Measurements from ENCODE around the gene AP1S1.

The AP1S1 gene

DNA sequence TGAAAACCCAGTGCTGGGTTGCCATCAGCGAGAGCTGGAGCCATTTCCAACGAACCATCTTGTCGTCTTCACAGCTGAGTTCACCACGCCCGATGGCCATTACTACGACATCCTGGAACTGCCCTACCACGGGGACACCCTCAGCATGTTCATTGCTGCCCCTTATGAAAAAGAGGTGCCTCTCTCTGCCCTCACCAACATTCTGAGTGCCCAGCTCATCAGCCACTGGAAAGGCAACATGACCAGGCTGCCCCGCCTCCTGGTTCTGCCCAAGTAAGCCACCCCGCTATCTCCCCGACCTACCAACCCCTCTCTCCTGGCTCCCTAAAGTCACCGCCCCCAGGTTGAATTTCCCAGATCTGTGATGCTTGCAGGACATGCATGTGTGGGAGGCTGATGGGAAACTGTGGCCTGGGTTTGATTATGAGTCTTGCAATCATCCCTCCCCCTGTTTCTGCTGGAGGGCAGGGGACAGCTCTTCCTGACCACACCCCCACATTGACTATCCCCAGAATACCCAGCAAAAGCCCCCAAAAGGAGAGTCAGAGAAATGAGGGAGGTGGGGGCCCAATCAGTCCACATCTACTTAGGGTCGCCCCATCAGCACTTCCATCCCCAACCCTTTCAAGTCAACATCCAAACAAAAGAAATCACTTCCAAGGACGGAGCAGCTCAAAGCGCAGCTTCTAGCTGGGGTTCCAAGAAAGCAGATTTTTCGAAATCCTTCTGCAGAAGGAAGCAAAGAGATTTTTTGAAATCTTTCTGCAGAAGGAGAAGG lies 20.5 kb upstream of the AP1S1 start:
- H3K4me1 ChIP-seq (ENCODE audit: control insufficient read depth, low read length): peaks cover 7% of the 10 kb centered on the region
- H3K27me3 ChIP-seq (ENCODE audit: control insufficient read depth, low read length): peaks cover 37% of the 10 kb centered on the region
- no peaks in the 10 kb centered on the region for H3F3A ChIP-seq (ENCODE audit: control insufficient read depth, insufficient read depth)
- H3K4me3 ChIP-seq (ENCODE audit: low read length): no peak overlapping the region
- H3K9me3 ChIP-seq (ENCODE audit: control insufficient read depth, insufficient read depth, low read length): no peaks in the 10 kb centered on the region
- H3K36me3 ChIP-seq (ENCODE audit: control insufficient read depth, low read length): no peaks in the 10 kb centered on the region
- TF ChIP-seq, protein P1, sequence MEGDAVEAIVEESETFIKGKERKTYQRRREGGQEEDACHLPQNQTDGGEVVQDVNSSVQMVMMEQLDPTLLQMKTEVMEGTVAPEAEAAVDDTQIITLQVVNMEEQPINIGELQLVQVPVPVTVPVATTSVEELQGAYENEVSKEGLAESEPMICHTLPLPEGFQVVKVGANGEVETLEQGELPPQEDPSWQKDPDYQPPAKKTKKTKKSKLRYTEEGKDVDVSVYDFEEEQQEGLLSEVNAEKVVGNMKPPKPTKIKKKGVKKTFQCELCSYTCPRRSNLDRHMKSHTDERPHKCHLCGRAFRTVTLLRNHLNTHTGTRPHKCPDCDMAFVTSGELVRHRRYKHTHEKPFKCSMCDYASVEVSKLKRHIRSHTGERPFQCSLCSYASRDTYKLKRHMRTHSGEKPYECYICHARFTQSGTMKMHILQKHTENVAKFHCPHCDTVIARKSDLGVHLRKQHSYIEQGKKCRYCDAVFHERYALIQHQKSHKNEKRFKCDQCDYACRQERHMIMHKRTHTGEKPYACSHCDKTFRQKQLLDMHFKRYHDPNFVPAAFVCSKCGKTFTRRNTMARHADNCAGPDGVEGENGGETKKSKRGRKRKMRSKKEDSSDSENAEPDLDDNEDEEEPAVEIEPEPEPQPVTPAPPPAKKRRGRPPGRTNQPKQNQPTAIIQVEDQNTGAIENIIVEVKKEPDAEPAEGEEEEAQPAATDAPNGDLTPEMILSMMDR (IDR thresholded peaks at IDR 0.05; ENCODE audit: low read depth, low read length, poor library complexity, severe bottlenecking): no peak
- no peak for TF ChIP-seq EZH2phosphoT487 (IDR thresholded peaks at IDR 0.05; ENCODE audit: borderline replicate concordance, low read length)
- H3K79me2 ChIP-seq (ENCODE audit: control insufficient read depth, low read length): no peaks in the 10 kb centered on the region
- H3K27ac ChIP-seq (ENCODE audit: low read depth, low read length): no peak overlapping the region
- no peaks in the 10 kb centered on the region for H3K9me2 ChIP-seq (replicated peaks; ENCODE audit: control insufficient read depth, low read length)
- H4K20me1 ChIP-seq (ENCODE audit: control insufficient read depth, insufficient read depth, low read depth, low read length): 0 out of 2 replicates have a peak, but pooled peaks cover 3% of the 10 kb centered on the region
- H3K4me2 ChIP-seq (ENCODE audit: low read length): no peak overlapping the region

GRCh38 chr7:101134399-101134980 lies 19.8 kb upstream of the AP1S1 start:
- H3K4me2 ChIP-seq (ENCODE audit: low read length): no peak overlapping the region
- no peaks in the 10 kb centered on the region for H3K9me3 ChIP-seq (ENCODE audit: control insufficient read depth, insufficient read depth, low read length)
- H3K4me1 ChIP-seq (ENCODE audit: control insufficient read depth, low read length): peaks cover 7% of the 10 kb centered on the region
- H3K9me2 ChIP-seq (replicated peaks; ENCODE audit: control insufficient read depth, low read length): no peaks in the 10 kb centered on the region
- H3K27ac ChIP-seq (ENCODE audit: low read depth, low read length): no peak overlapping the region
- no peaks in the 10 kb centered on the region for H3K79me2 ChIP-seq (ENCODE audit: control insufficient read depth, low read length)
- H3K4me3 ChIP-seq (ENCODE audit: low read length): no peak overlapping the region
- TF ChIP-seq, protein P1 (IDR thresholded peaks at IDR 0.05; ENCODE audit: low read depth, low read length, poor library complexity, severe bottlenecking): no peak
- no peak for TF ChIP-seq EZH2phosphoT487 (IDR thresholded peaks at IDR 0.05; ENCODE audit: borderline replicate concordance, low read length)
- H4K20me1 ChIP-seq (ENCODE audit: control insufficient read depth, insufficient read depth, low read depth, low read length): 0 out of 2 replicates have a peak, but pooled peaks cover 3% of the 10 kb centered on the region
- H3K27me3 ChIP-seq (ENCODE audit: control insufficient read depth, low read length): peaks cover 38% of the 10 kb centered on the region
- H3K36me3 ChIP-seq (ENCODE audit: control insufficient read depth, low read length): no peaks in the 10 kb centered on the region
- H3F3A ChIP-seq (ENCODE audit: control insufficient read depth, insufficient read depth): no peaks in the 10 kb centered on the region

DNA sequence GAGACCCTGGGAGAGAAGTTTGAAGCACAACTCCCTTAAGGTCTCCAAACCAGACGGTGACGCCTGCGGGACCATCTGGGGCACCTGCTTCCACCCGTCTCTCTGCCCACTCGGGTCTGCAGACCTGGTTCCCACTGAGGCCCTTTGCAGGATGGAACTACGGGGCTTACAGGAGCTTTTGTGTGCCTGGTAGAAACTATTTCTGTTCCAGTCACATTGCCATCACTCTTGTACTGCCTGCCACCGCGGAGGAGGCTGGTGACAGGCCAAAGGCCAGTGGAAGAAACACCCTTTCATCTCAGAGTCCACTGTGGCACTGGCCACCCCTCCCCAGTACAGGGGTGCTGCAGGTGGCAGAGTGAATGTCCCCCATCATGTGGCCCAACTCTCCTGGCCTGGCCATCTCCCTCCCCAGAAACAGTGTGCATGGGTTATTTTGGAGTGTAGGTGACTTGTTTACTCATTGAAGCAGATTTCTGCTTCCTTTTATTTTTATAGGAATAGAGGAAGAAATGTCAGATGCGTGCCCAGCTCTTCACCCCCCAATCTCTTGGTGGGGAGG lies 16.5 kb upstream of the AP1S1 start:
- peak overlapping the region; percentile 43 for H3K4me2 ChIP-seq (ENCODE audit: low read length)
- no peaks in the 10 kb centered on the region for H3K36me3 ChIP-seq (ENCODE audit: control insufficient read depth, low read length)
- peaks cover 42% of the 10 kb centered on the region for H3K27me3 ChIP-seq (ENCODE audit: control insufficient read depth, low read length)
- H3F3A ChIP-seq (ENCODE audit: control insufficient read depth, insufficient read depth): 0 out of 2 replicates have a peak, but pooled peaks cover 2% of the 10 kb centered on the region
- H3K9me3 ChIP-seq (ENCODE audit: control insufficient read depth, insufficient read depth, low read length): no peaks in the 10 kb centered on the region
- TF ChIP-seq EZH2phosphoT487 (IDR thresholded peaks at IDR 0.05; ENCODE audit: borderline replicate concordance, low read length): no peak
- TF ChIP-seq, protein P1 (IDR thresholded peaks at IDR 0.05; ENCODE audit: low read depth, low read length, poor library complexity, severe bottlenecking): no peak
- H3K79me2 ChIP-seq (ENCODE audit: control insufficient read depth, low read length): no peaks in the 10 kb centered on the region
- H3K4me1 ChIP-seq (ENCODE audit: control insufficient read depth, low read length): peaks cover 7% of the 10 kb centered on the region
- H4K20me1 ChIP-seq (ENCODE audit: control insufficient read depth, insufficient read depth, low read depth, low read length): 0 out of 2 replicates have a peak, but pooled peaks cover 3% of the 10 kb centered on the region
- H3K27ac ChIP-seq (ENCODE audit: low read depth, low read length): no peak overlapping the region
- H3K9me2 ChIP-seq (replicated peaks; ENCODE audit: control insufficient read depth, low read length): no peaks in the 10 kb centered on the region
- H3K4me3 ChIP-seq (ENCODE audit: low read length): no peak overlapping the region

Measured in DOHH2 (cell line).